ENCODE results near the gene IFI6.
"Not testable (repeated sequence)": the region's sequence is repeated elsewhere in the genome, so short reads cannot be mapped to it uniquely, and the experiment has no call there.

IFI6 gene

DNA sequence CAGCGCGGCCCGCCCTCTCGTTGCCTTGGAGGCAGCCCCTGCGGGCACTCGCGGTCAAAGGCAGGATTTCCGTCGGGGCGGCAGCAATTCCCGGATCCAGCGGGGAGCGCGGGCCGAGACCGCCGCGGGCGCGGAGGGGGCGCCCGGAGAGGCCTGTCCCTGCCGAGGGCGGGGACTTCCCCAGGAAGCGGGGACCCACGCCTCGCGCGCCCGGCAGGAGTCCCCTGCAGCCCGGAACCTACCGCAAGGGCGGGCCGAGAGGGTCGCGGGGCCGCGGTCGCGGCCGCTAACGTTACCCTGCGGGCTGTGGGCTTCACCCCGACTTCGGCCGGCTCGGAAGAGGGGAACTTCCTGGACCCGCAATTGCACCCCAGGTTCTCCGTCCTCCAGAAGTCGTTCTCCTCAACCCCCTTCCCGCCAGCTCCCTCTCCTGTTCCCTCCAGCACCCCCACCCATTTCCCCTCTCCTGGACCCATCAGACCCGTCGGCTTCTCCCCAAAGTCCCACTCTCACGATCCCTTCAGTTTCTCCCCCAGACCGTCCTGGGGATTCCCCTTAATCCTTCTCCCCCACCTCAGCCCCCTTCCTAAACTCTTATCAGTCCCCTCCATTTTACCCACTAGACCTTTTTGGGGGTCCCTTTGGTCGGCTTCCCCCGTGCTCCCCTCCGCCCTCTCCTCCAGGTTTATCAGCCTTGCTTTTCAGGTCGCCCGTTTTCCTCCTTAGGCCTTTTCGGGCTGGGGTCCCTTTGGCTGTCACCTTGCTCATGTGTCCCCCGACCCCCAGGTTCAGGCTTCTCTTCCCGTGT is 37.6 kb downstream of the IFI6 start:
- peak overlapping the region; percentile 26 to 51 (median 38) for H3K4me3 ChIP-seq
- peak overlapping the region; percentile 23 to 90 (median 82) for H3K27ac ChIP-seq

DNA sequence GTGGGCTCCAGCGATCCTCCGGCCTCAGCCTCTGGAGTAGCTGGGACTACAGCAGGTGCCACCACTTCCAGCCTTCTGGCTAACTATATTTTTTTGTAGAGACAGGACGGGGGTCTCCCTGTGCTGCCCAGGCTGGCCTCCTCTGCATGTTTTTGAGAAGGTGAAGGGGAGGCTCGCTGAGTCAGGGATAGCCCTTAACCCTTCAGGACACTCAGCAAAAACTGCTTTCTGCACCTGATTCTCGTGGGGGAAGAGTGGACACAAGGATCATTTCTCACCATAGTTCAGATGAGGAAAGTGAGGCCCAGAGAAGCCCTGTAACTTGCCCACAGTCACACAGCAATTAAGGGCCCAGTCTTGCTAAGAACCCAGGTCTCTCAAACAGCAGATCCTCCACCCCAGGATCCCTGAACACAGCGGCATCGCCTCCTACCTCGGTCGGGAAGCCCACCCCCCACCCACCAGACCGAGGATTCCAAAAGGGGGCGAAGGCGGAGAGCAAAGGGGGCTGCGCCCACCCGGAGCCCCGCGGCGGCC is 38.3 kb downstream of the IFI6 start:
- Histone ChIP-seq H3K4me3 (peak overlapping the region; percentile 26 to 51 (median 38)), H3K27ac (peak overlapping the region; percentile 23 to 90 (median 82))

DNA sequence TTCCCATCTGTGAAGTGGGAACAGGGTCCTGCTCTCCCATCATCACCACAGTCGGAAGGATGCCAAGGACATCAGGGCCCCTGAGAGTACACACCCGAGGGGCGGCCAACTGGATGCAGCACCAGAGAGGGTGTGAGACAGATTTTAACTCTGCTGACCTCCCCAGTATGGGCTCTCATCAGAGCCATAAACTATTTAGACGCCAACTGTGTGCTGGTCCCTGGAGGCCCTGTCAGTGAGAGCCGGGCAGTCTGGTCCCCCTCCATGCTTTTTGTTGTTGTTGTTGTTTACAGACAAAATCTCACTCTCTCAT is 38.7 kb downstream of the IFI6 start:
- Histone ChIP-seq H3K4me3 (peak overlapping the region in 2 of 7 experiments; percentile 31 to 51), H3K27ac (peak overlapping the region in 19 of 21 experiments; percentile 7 to 89 (median 82))

DNA sequence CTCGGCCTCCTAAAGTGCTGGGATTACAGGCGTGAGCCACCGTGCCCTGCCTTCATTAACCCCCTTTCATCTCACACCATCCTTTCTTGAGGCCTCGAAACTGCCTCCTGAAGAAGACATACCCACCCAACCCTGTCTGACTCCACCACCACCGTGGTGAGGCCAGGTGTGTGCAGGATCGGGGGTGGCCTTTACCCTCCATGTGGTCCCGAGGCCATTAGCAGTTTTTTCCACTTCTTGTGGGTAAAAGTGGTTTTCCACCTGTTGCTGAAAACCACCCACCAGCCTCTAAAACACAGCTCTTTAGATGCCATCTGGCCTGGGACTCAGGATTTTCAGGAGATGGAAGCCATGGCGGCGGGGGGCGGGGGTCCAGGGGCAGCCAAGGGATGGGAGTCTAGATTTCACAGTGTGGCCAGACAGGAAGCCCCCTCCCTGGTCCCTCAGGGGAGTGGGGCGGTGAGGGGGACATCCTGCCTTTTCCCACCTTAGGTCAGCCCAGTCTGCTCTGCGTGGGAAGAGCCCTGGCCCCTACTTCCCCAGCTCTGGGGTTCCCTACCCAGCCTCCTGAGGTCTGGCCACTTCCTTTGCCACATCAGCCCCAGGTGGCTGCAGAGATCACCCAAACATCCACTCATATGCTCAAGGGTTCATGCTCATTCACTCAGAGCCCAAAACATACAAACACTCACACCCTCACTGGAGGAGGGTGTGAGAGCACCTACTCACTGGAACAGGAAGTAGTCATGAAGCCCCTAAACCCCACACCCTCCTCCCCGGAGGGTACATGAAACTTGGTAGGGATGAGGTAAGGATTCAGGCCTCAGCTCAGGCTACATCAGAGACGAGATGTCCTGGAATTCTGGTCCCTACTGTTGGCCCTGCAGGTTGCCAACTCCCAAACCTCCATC is 39.4 kb downstream of the IFI6 start:
- H3K4me3 ChIP-seq: peak overlapping the region in 2 of 7 experiments; percentile 31 to 51
- peak overlapping the region in 19 of 21 experiments; percentile 60 to 89 (median 81) for H3K27ac ChIP-seq

DNA sequence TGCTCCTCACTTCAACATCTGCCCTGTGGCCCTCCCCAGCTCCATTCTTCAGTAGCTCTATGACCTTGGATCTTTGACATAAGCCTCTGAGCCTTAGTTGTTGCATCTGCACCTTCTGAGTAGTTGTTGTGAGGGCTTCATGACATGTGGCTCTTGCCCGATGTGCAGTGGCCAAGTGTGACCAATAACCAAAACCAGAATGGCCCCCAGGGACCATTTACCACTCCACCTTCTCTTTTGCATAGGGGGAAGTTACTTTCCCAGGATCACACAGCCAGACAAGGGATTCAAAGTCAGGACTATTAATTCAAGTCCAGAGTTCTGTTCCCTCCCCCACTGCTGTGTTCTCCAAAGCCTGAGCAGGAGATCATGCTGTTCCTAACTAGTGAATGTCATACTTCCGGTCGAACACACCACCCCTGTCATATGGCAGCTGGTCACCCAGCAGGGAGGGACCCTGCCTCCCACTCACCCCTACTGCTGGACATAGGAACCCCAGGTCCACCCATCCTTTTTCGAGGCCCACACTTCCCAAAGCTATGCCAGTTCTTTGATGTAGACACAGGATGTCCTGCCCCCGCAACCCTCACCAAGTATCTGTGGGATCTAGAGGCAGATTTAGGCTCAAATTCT is 41.0 kb downstream of the IFI6 start:
- no peak overlapping the region for H3K4me3 ChIP-seq
- H3K27ac ChIP-seq: peak overlapping the region in 20 of 21 experiments; percentile 32 to 88 (median 76)

DNA sequence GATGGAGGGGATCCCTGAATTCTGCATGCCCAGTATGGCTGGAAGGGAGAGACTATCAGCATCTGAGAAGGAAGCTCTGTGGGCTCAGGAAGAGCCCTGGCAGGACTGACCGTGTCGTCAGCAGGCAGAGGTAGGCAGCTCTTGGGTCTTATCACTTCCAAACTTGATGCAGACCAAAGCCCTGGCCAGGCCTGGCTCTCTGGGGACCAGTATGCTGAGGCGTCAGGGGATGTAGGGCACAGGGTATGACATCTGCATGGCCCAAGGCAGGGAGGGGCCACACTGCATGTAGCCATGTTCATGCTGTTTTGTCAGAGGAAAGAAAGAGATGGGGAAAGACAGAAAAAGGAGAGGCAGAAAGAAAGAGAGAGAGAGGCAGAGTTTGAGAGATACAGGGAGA is 43.3 kb downstream of the IFI6 start:
- H3K27ac ChIP-seq: peak overlapping the region in 14 of 21 experiments; percentile 7 to 88 (median 60)
- no peak overlapping the region for H3K4me3 ChIP-seq

DNA sequence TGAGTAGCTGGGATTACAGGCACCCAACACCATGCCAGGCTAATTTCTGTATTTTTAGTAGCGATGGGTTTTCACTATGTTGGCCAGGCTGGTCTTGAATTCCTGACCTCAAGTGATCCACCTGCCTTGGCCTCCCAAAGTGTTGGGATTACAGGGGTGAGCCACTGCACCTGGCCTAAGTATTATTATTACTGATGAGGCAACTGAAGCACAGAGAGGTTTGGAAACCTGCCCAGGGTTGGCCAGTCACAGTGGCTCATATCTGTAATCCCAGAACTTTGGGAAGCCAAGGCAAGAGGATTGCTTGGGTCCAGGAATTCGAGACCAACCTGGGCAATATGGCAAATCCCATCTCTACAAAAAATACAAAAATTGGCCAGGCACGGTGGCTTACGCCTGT is 44.3 kb downstream of the IFI6 start:
- H3K4me3 ChIP-seq: not testable (repeated sequence)
- H3K27ac ChIP-seq: peak overlapping the region in 1 of 21 experiments; percentile 25

DNA sequence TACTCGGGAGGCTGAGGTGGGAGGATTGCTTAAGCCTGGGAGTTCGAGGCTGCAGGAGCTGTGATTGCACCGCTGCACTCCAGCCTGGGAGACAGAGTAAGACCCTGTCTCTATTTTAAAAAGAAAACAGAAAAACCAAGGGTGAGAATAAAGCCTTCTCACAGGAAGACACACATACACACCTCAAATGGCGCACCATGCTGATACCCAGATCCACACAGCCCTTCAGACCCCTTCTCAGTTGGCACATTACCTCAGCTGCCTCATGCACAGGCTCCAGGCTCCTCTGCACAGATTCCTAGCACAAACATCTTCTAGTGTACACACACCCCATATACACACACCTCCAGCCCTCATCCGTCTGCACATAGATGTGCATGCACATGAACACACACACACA is 44.9 kb downstream of the IFI6 start:
- H3K27ac ChIP-seq: peak overlapping the region in 6 of 21 experiments; percentile 58 to 81 (median 72)
- no peak overlapping the region for H3K4me3 ChIP-seq

DNA sequence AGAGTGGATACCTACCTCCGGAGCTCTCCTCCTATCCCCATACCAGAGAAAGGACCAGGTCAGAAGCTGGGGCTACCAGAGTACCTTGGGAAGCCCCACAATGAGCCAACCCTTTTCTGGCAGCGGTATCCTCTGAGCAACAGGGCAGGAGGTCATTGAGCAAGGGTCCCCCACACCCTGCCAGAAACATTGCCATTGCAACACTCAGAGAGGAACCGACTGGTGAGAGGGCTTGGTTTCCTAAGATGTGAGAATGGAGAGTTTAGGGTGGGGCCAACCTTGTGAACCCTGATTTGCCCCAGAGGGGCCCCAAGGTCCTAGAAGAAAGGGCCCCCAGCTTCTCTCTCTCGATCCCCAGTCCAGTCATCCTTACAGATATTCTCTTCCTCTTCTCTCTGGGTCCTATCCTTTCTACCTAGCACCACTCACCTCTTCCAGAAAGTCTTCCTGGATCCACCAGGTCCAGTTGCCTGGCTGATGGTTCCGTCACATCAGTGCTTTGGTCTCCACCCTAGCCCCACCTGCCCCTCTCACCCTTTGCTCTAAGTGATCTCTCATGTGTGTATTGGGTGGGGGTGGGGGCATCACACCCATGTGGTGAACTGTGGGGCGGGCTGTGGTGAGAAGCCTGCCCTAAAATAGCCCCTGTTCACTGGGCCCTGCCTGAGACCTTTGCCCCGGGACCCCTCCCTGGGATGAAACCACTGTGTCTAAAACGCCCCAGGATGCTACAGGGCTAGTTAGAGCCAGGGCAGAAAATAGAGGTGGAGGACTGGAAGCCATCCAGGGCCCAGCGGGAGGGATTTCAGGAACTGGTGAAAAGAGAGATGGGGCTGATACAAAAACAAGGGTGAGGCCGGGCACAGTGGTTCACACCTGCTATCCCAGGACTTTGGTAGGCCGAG is 45.7 kb downstream of the IFI6 start:
- peak overlapping the region in 18 of 21 experiments; percentile 8 to 81 (median 62) for H3K27ac ChIP-seq
- H3K4me3 ChIP-seq: no peak overlapping the region

DNA sequence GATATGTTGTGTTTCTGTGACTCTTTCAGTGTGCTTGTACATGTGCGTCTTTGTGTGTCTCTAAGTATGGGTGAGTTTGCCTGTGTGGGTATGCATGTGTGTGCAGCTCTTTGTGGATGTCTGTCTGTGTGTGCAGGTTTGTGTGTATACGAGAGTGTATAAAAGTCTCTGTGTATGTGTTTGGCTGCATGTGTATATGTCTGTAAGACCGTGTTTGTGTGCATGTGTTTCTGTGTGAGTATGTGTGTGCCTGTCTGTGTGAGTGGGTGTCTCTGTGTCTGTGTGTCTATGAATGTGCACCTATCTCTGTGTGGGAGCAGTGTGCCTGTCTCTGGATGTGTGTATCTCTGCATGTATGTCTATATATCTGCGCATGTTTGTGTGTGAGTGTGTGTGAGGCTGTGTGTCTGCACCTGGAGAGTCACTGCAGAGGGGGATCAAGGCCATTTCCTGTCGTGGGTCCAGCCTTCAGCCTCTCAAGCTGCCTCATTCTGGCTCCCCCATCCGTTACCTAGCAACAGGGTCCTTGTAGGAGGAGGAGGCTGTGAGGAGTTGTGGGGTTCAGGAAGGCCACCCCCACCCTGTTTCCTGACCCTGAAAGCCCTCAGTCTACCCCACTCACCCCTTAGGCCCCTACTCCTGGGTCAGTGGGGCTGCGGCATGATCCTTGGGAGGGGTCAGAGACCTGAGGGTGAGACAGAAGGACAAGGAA is 47.4 kb downstream of the IFI6 start:
- Histone ChIP-seq H3K27ac (peak overlapping the region in 19 of 21 experiments; percentile 5 to 81 (median 65)), H3K4me3 (no peak overlapping the region)

DNA sequence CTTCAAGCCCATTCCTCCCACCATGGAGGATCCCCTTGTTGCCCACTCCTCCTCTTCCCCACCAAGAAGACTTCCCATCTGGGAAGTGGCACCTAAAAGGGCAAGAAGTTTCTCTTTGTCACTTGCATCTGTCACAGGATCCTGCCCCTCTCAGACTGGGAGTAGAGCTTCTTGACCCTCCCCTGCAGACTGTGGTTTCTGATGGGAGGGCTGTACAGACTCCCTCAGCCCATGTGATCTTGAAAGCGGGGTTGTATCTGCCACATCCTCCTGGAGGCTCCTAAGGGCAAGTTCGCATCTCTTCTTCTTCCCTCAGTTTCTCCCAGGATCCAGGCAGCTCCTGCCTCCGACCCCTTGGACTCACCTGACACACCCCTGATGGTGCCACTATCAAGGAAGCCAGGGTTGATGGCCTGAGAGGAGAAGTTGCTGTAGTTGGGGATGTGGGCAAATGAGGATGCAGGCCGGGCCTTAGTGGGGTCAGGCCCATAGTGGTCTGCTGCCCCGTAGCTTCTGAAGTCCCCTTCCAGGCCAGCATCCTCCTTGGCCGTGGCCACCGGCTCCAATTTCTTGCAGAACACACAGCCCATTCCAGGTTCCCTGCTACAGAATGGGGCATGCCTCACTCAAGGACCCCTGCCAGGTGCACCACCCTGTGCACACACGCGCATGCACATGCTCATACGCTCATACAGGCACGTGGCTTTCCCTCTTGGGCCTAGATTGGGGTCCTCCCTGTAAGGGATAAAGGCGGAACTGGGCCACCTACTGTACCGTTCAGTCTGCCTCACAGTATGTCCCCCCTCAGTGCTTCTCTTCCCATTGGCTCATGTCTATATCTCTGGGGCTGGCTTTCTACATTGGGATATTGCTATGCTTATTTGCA is 48.4 kb downstream of the IFI6 start:
- H3K4me3 ChIP-seq: no peak overlapping the region
- peak overlapping the region in 3 of 21 experiments; percentile 39 to 80 (median 78) for H3K27ac ChIP-seq

DNA sequence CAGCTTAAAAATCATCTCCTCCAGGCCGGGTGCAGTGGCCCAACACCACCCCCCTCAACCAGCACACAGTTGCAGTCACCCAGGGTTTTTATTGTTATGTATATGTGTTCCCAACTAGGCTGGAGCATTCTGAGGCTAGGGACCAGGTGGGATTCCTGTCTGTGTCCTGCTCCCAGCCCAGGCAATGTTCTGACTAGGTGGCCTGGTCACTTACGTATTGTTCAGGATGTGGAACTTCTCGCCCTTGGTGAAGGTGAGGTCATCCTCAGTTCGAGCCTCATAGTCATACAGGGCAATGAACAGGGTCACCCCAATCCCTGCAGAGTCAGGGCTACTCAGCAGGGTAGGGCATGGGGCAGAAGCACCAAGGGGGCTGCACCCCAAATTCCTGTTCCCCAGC is 49.2 kb downstream of the IFI6 start:
- peak overlapping the region in 3 of 21 experiments; percentile 35 to 42 (median 39) for H3K27ac ChIP-seq
- no peak overlapping the region for H3K4me3 ChIP-seq

DNA sequence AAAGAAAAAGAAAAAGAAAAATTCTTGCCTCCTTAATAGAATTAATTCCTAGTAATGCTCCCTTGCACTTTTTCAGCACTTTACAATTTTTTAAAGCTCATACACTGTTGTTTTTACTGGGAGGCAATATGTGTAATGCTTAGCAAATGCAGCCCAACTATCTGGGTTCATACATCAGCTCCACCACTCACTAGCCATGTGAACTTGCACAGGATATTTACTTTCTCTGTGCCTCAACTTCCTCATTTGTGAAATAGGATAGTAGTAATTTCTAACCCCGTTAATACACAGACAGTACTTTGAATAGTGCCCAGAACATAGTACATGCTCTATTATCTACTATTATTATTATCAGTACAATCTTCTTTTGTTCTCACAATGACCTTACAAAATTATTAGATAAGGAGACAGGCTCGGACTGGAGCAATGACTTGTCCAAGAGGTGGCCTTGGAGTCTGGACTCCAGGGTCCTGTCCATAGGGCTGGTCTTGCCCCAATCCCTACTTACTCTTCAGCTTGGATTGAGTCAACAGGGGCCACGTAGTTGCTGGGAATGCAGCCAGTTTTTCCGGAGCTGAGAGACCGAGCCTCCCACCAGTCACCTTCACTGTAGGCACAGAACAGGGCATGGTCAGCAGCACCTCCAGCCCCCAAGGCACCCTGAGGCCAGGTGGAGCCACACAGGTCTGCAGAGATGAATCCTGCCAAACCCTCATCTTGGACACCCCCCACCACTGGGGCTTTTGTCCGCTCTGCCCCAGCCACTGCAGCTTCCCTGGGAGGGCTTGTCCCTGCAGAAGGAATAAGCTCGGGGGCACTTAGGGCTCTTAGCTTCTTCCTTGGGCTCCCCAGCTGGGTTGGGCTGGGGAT is 50.7 kb downstream of the IFI6 start:
- Histone ChIP-seq H3K27ac (peak overlapping the region in 1 of 21 experiments; percentile 15), H3K4me3 (no peak overlapping the region)

DNA sequence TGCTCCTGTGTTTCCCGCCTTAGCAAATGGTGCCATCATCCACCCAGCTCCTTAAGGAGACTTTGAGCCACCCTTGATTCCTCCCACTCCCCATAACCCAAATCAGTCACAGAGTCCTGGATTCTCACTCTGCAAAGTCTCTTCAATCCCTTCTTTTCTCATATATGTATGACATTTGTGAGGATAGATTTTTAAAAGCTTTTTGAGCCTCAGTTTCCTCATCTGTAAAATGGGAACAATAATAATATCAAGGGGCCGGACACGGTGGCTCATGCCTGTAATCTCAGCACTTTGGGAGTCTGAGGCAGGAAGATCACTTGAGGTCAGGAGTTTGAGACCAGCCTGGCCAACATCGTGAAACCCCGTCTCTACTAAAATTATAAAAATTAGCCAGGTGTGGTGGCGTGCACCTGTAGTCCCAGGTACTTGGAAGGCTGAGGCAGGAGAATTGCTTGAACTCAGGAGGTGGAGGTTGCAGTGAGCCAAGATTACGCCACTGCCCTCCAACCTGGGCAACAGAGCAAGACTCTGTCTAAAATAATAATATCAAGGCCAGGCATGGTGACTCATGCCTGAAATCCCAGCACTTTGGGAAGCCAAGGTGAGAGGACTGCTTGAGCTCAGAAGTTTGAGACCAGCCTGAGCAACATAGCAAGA is 52.1 kb downstream of the IFI6 start:
- H3K4me3 ChIP-seq, H3K27ac ChIP-seq: not testable (repeated sequence)

DNA sequence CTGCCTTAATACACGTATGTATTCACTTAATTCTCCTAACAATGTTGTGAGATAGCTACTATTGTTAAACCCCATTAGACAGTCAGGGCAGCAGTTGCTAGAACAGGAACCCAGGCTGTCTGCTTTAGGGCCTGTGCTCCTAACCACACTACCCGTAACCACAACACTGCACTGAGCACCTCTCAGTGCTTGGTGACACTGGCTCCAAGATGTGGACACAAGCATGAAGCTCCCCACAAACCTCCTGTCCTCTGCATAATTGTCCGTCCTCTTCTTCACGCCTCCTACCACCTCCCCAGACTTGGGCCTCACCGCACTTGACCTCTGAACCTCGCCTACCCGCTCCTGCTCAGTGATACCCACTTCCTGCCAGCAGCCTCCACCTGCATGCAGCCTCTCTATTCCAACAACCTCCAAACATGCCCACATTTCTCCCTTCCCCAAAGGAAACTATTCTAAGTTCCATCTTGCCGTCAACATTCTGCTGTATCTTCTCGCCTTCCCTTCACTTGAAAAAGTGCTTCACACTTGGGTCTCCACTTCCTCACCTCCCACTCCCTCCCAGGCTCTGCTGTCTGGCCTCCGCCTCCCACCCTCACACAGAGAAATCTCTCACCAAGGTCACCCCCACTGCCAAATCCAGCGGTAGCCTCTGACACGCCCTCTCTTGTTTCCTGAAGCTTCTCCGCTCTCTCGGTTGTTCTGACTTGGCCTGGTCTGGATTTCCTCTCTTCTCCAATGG is 53.5 kb downstream of the IFI6 start:
- Histone ChIP-seq H3K4me3 (no peak overlapping the region), H3K27ac (peak overlapping the region in 10 of 21 experiments; percentile 1 to 84 (median 69))
